LNCaP clone FGC (cell line): ENCODE results near the gene GNMT.

Source experiments
- DNase-seq: peaks from one replicate; pipeline ENCODE4 v3.0.0-alpha.2; 2011; ENCODE audit warnings: low read depth
- H3K4me3 ChIP-seq: 2 replicates; pipeline ENCODE4 v1.5.1; 2011; ENCODE audit warnings: mild to moderate bottlenecking, low read depth, low read length, control low read depth
- TF ChIP-seq, protein P1 (sequence below): IDR thresholded peaks from 2 replicates; pipeline ENCODE4 v1.5.1; 2012; ENCODE audit warnings: mild to moderate bottlenecking; ENCODE audit not compliant: control insufficient read depth, insufficient read depth; ENCODE audit errors: extremely low read depth

Gene GNMT

GRCh38 chr6:42971746-42972327, 11.3 kb downstream of the GNMT start:
- TF ChIP-seq, protein P1, sequence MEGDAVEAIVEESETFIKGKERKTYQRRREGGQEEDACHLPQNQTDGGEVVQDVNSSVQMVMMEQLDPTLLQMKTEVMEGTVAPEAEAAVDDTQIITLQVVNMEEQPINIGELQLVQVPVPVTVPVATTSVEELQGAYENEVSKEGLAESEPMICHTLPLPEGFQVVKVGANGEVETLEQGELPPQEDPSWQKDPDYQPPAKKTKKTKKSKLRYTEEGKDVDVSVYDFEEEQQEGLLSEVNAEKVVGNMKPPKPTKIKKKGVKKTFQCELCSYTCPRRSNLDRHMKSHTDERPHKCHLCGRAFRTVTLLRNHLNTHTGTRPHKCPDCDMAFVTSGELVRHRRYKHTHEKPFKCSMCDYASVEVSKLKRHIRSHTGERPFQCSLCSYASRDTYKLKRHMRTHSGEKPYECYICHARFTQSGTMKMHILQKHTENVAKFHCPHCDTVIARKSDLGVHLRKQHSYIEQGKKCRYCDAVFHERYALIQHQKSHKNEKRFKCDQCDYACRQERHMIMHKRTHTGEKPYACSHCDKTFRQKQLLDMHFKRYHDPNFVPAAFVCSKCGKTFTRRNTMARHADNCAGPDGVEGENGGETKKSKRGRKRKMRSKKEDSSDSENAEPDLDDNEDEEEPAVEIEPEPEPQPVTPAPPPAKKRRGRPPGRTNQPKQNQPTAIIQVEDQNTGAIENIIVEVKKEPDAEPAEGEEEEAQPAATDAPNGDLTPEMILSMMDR, result no peak
- no peak for DNase-seq
- no peak overlapping the region for H3K4me3 ChIP-seq

- TF ChIP-seq, protein P1, result no peak
- DNase-seq, result no peak
- H3K4me3 ChIP-seq, result no peak overlapping the region
Observed at GRCh38 chr6:42973926-42974325, 13.4 kb downstream of the GNMT start.

DNA sequence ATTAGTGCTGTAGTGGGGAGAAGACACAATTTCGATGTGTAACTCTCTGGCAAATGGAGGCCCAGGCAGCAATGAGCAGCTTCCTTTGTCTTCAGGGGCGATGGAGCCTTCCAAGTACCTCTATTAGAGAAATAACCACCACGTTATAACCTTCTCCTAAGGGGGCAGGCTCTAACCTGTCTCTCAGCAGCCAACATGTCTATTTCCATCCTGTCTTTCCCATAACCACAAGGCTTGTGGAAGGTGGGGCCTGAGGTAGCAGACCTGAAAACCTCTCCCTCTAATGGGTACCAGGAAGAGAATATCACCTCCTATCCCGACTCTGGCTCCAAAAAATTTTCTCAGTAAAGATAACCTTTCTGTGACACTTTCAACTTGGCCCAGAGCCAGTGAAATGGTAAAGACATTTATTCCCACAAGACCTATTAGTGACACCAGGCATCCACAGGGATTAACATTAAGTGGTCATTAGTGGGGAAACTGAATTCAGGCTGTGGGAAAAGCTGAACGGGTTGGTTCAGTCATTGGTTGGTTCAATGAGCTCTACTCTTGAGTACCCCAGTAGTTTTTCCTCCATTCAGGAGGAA, 14.5 kb downstream of the GNMT start:
- TF ChIP-seq, protein P1, result no peak
- DNase-seq, result no peak
- no peak overlapping the region for H3K4me3 ChIP-seq

- peak overlapping the region; percentile 80 for H3K4me3 ChIP-seq
- no peak for DNase-seq
- TF ChIP-seq, protein P1, result no peak
Observed at GRCh38 chr6:42978487-42978838, 17.9 kb downstream of the GNMT start.

DNA sequence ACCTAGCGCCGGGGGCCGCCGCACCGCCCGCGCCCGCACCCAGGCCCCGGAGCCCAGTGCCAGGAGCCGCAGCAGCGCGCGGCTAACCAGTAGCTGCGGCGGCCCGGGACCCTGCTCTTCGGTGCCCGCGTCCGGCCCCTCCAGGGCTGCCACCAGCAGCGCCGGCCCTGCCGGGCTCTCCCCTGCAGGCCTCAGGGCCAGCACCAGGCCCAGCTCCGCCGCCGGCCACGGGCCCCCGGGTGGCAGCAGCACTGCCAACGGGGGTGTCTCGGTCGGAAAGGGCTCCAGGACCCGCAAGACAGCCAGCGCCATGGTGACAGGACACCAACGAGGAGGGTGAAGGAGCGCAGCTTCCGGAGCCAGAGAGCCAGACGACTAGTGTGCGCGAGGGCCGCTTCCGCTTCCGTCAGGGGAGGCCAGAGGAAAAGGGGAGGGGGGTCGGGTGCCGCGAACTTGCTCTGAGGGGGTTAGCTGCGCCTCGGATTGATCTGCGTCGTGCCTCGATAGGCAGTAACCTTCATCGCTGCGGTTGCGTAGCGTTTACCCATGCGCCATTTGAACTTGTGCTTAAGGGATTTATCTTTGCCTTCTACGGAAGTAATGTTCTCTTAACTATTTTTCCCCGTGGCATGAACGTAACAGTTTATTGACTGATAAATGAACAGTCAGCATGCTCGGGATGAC, 18.4 kb downstream of the GNMT start, which contains the start of gene PEX6:
Gene PEX6 (minus strand): TSS at position 343 of the 684 bp plus-strand sequence. CDS start 31 bp downstream, at position 312.
- H3K4me3 ChIP-seq, result peak within 1 kb of the TSS; percentile 80
- DNase-seq, result peak; percentile 35
- TF ChIP-seq, protein P1, result no peak

- no peak for DNase-seq
- peak overlapping the region; percentile 80 for H3K4me3 ChIP-seq
- TF ChIP-seq, protein P1, result no peak
Observed at GRCh38 chr6:42979523-42980177, 19.1 kb downstream of the GNMT start.
